22Rv1 (cell line): ENCODE results near the gene MSANTD2.
"Not testable (repeated sequence)": the region's sequence is repeated elsewhere in the genome, so short reads cannot be mapped to it uniquely, and the experiment has no call there.

Experiments
- H3K27ac ChIP-seq: fragments of 450-650 bp; 2 replicates; pipeline ENCODE4 v1.5.1; 2017
- ZFX ChIP-seq: fragments of 450-650 bp; IDR thresholded peaks from 2 replicates; pipeline ENCODE4 v1.6.1; 2017; ENCODE audit warnings: antibody characterized with exemption, borderline replicate concordance
- TF ChIP-seq, protein P1 (sequence below): fragments of 450-650 bp; IDR thresholded peaks from 2 replicates; pipeline ENCODE4 v1.5.1; 2017; ENCODE audit warnings: mild to moderate bottlenecking

Gene MSANTD2

DNA sequence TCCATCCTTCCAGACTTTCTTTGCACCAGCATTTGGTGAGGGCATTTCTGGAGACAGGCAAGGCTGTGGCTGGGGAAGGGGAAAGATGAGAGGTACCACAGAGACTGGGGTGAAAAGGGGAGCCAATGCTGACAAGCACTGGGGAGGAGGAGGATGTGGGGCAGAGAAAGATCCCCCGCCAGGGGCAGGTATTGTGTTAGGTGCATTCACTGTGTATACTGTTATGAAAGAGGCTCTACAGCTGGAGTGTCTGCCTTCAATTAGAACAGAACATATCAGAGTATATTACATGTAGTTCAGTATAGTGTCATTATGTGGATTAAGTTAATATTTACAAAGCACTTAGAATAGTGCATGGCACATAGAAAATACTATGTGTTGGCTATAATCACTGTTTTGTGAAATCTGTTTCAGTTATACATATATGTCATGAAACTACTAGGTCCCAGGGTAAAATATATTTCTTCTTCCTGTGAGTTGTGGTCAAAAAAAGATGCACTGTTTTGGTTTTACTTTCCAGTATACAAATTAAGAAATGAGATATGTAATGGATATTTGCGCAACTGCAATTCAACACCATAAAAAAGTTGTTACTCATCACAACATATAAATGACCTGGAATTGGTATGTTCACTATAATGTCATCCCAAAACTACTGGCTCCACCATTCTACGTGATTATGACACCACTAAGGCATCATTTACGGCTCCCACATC, 8.4 kb downstream of the MSANTD2 start:
- TF ChIP-seq, protein P1, sequence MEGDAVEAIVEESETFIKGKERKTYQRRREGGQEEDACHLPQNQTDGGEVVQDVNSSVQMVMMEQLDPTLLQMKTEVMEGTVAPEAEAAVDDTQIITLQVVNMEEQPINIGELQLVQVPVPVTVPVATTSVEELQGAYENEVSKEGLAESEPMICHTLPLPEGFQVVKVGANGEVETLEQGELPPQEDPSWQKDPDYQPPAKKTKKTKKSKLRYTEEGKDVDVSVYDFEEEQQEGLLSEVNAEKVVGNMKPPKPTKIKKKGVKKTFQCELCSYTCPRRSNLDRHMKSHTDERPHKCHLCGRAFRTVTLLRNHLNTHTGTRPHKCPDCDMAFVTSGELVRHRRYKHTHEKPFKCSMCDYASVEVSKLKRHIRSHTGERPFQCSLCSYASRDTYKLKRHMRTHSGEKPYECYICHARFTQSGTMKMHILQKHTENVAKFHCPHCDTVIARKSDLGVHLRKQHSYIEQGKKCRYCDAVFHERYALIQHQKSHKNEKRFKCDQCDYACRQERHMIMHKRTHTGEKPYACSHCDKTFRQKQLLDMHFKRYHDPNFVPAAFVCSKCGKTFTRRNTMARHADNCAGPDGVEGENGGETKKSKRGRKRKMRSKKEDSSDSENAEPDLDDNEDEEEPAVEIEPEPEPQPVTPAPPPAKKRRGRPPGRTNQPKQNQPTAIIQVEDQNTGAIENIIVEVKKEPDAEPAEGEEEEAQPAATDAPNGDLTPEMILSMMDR, result no peak
- no peak for TF ChIP-seq ZFX
- H3K27ac ChIP-seq, result no peak overlapping the region

DNA sequence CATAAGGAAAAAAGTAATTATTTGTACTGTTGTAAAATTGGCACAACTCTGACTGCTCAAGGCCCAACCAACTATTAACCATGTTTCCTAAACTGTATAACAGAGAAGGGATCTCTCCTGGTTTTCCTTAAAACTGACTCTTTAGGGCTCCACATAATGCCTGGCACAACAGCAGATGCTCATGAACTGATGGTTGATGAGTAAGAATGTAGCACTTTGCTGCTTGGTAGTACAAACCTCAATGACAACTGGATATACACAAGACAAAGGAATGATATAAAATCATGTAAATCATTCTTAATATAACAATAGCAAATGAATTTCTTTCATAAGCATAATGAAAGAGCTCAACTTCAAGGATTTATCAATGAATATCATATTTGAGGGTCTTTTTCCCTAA, 11.7 kb downstream of the MSANTD2 start:
- no peak overlapping the region for H3K27ac ChIP-seq
- no peak for TF ChIP-seq ZFX
- TF ChIP-seq, protein P1, result no peak

DNA sequence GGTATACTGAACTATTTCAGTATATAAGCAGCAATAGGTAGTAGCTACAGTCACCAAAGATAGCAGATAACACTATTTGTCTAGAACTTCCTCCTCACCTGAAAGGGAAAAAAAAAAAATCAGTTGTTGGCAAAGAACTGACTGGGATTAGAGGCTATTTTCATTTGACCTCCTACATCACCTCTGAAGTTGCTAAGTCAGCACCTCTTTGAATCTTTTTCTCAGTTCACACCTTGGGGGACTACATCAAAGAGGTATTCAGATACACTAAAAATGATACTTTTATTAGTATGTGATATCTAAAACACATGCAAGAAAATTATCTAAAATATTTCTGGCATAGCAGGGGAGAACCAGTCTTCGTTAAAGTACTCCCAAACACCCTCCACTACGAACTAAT, 16.2 kb downstream of the MSANTD2 start:
- H3K27ac ChIP-seq, result no peak overlapping the region
- no peak for TF ChIP-seq ZFX
- TF ChIP-seq, protein P1, result no peak

DNA sequence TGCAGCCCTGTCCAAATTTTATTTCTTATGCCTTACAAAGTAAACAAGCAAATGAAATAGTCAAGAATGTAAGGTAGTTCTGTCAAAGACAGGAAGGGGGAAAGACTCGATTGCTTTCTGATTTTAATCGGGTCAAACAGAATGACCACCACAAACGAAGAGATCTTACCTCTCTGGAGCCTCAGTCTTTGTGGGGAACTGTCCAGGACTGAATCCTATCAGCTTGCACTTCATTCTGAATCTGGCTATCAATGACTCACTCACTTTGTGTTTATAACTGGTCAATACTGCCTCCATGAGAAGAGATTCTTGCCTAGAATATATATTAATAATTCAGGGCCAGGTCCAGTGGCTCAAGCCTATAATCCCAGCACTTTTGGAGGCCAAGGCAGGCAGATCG, 17.2 kb downstream of the MSANTD2 start:
- TF ChIP-seq, protein P1, result no peak
- TF ChIP-seq ZFX, result no peak
- no peak overlapping the region for H3K27ac ChIP-seq

DNA sequence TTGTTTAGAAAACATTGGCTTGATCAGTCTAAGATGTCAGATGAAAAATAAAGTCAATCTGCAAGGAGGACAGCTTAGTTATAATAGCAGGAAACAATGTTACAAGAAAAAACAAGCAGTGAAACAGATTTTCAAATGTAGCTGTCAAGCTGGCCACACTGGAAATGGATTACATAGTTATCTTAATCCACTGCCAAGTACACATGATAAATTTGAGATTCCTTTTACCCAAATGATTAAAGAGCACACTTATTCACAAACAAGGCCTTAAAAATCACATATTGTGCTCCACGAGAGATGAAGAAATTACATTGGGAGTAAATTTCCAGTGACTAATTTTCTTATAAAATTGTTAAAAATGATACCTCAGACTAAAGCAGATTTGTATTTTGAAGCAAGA, 20.6 kb downstream of the MSANTD2 start:
- H3K27ac ChIP-seq, result no peak overlapping the region
- TF ChIP-seq, protein P1, result no peak
- no peak for TF ChIP-seq ZFX

DNA sequence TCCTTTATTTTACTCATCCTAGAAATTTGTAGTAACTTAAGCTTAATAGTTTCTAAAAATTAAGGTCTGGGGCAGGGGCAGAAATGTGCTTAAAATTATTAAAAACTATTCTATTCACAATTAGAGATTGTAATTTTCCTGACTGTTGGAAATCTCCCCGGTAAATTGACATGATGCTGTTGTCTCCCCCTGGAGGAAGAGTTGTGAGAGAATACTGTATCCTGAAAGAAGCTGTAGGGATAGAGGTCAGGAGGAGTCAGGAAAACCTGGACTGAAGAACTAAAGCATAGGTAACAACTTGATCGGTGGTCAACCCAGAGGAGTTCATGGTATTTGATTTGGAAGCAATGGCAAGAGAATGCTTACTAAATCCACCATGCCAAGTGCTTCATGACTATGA, 21.9 kb downstream of the MSANTD2 start:
- no peak overlapping the region for H3K27ac ChIP-seq
- no peak for TF ChIP-seq ZFX
- TF ChIP-seq, protein P1, result peak; percentile 44

DNA sequence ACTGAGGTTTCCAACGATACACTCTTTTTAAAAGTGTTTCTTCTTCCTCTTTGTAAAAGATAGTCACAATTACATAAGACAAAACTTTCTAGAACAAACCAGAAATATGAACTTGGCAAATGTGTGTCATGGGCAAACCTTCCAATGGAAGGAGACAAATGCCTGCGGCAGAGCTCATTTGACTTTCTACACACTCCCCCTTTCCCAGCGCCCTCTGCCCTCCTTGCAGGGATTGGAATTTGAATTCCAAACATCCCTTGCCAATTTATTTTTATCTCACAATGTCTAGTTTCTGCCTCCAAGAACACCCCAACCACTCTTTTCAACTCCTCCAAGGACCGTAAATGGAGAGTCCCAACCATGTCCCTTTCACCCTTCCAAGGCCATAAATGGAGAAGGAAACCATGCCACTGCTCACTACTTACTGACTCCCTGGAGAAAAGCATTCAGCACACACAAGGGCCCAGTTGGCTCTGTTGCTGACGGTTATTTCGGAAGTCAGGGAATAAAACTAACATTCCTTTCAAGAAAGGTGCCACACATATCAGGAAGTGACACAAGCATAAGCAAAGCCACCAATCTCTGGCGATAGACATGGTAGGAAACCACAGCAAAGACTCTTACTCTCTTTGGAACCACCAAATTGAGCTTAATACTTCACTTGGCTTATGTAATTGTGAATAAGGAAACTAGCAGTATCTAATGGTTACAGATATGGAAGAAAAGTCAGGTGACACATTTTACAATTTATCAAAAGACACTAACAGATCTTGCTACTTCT, 23.2 kb downstream of the MSANTD2 start:
- no peak for TF ChIP-seq ZFX
- TF ChIP-seq, protein P1, result no peak
- no peak overlapping the region for H3K27ac ChIP-seq

DNA sequence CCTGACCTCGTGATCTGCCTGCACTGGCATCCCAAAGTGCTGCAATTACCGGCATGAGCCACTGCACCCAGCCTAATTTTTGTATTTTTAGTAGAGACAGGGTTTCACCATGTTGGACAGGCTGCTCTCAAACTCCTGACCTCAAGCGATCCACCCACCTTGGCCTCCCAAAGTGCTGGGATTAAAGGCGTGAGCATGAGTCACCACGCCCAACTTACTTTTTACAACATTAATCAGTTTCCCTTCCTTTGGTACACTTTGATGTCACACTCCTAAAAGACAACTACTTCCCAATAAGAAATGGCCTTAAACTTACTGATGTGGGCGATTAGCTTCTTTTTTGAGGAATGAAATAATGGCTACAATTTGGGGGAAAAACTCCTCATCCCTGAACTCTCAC, 29.2 kb downstream of the MSANTD2 start:
- not testable (repeated sequence) for H3K27ac ChIP-seq
